Skeletal muscle cell (primary cell): ENCODE results near the gene MEIOC.
"Not testable (repeated sequence)": the region's sequence is repeated elsewhere in the genome, so short reads cannot be mapped to it uniquely, and the experiment has no call there.

Experiments
- DNase-seq: peaks from one replicate; pipeline ENCODE4 v3.0.0-alpha.2; 2010; ENCODE audit warnings: low read depth
- H3K4me3 ChIP-seq: 2 replicates; pipeline ENCODE4 v1.5.1; 2011; ENCODE audit warnings: low read depth, mild to moderate bottlenecking, control low read depth, low read length, moderate library complexity

Gene MEIOC

DNA sequence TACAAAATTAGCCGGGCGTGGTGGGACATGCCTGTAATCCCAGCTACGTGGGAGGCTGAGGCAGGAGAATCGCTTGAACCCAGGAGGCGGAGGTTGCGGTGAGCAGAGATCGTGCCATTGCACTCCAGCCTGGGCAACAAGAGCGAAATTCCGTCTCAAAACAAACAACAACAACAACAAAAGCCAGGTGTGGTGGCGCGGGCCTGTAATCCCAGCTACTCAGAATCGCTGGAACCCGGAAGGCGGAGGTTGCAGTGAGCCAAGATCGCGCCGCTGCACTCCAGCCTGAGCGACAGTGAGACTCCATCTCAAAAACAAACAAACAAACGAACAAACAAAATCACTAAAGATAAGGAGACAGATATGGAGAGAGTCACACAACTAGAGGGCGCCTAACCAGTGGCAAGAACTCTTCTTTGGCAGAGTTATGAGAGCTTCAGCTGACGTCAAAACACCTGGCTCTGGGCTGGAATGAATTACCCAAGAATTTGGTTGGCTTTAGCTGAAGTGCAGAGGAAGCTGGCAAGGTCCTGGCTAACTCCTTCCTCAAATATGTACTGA, 34.6 kb downstream of the MEIOC start:
- not testable (repeated sequence) for H3K4me3 ChIP-seq, DNase-seq

- no peak overlapping the region for H3K4me3 ChIP-seq
- no peak for DNase-seq
Measured at GRCh38 chr17:44693609-44694008, 37.3 kb downstream of the MEIOC start.

- DNase-seq, H3K4me3 ChIP-seq: not testable (repeated sequence)
Measured at GRCh38 chr17:44700288-44700687, 44.0 kb downstream of the MEIOC start.

DNA sequence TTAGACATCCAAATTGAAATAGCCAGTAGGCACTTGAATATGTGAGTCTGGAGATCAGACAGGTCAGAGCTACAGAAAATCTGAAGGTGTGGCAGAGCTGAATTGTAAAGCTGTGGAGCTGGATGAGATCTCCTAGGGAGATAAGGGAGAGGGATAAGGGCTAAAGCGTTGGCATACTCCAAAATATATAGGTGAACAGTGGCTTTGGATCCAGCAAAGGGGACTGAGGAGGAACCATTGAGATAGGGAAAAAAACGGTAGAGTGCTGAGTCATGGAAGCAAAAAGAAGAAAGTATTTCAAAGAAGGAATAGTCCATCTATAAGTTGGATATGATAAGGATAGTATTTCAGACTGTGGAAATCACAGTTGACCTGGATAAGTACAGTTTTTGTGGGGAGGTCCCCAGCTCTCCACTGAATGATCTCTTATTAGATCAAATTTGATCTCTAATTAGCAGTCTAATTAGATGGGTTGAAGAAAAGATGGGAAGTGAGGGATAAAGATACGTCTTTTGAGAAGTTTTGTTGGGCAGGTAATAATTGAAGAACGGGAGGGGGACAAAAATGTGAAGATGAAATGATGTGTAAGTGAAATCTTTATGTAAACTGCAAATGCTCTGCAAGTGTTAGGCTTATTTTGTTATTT, 51.6 kb downstream of the MEIOC start:
- H3K4me3 ChIP-seq, result peak overlapping the region; percentile 99
- DNase-seq, result no peak

- H3K4me3 ChIP-seq, result peak within 1 kb of the TSS; percentile 99
- peak; percentile 75 for DNase-seq
Measured at GRCh38 chr17:44708401-44709263, 52.4 kb downstream of the MEIOC start, which contains the start of gene DBF4B. DBF4B (plus strand) TSS chr17:44708665; CDS start chr17:44708821, 156 bp downstream.

DNA sequence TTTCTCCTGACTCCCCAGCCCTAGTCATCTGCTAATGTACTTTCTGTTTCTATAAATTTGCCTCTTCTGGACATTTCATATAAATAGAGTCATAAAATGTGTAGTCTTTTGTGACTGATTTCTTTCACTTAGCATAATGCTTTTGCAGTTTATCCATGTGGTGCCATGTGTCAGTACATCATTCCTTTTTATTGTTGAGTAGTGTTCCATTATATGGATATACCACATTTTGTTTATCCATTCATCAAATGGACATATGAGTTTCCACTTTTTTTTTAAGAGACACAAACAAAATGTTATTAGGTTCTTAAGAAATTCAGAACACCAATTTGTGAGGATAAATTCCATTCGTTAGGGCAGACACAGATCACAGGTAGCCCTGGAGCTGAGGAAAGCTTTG, 63.2 kb downstream of the MEIOC start:
- no peak overlapping the region for H3K4me3 ChIP-seq
- DNase-seq, result no peak

DNA sequence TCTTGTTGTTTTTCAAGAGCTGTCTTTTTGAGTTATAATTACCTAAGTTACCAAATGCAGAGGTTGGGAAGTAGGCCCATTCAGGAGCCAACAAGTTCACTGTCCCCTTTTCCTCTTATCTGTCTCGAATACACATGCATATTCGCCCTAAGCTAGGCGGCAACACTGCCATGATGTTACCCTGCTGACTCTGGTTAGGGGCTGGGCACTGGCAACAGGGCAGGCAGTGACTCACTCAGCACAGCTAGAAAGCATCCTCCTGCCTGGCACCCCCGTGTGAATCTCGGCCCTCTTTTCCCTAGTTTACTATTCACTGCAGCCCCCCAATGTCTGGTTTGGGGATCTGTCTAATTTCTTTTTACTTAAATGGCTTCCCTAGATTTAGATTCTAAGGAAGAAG, 66.0 kb downstream of the MEIOC start:
- H3K4me3 ChIP-seq, result no peak overlapping the region
- DNase-seq, result no peak
